ENCODE measurements around the gene FRMD4B. TPM values are rescaled to one million over a fixed set of nuclear protein-coding genes. Genes with fewer than 3 reads are reported as not detected.

Gene FRMD4B
- total RNA-seq, 1 experiment from 2014 or later = 0.90 TPM

DNA sequence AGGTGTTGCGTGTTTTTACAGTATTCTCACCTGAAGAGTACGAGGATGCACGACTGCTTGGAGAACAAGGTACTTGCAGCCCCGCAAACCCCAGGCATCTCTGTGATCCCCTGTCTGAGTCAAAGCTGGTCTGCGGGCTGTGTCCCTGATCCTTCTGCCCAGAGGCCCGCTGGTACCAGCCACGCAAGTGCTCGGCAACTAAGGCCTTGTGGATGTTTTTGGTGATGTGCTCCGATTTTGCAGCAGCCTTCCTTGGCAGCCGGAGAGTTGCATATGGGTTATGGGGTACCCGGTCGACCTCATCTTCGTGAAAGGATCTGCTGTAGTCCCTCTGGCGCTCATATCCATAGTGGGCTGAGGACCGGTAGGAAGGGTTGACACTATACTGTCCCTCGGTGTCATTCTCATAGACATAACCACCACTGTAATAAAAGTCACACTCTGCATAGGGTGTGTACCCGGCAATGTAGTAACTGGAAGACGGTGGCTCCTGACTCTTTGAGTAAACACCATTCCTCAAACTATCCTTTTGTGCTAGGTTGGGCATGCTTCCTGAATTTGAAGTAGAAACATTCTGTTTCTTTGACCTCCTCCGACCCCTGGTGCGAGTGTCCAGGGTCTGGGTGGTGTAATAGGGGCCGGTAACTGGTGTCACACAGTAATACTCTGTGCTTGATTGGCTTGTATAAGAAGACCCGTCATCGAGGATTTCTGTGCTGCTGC lies 204.9 kb downstream of the FRMD4B start:
- CTCF ChIA-PET = no interaction called here
- no peaks in the 10 kb centered on the region for H3K36me3 ChIP-seq (ENCODE audit: control insufficient read depth, insufficient read depth, low read length)
- DNase-seq (ENCODE audit: low read depth, low spot score) = no peak
- TF ChIP-seq, protein P1, sequence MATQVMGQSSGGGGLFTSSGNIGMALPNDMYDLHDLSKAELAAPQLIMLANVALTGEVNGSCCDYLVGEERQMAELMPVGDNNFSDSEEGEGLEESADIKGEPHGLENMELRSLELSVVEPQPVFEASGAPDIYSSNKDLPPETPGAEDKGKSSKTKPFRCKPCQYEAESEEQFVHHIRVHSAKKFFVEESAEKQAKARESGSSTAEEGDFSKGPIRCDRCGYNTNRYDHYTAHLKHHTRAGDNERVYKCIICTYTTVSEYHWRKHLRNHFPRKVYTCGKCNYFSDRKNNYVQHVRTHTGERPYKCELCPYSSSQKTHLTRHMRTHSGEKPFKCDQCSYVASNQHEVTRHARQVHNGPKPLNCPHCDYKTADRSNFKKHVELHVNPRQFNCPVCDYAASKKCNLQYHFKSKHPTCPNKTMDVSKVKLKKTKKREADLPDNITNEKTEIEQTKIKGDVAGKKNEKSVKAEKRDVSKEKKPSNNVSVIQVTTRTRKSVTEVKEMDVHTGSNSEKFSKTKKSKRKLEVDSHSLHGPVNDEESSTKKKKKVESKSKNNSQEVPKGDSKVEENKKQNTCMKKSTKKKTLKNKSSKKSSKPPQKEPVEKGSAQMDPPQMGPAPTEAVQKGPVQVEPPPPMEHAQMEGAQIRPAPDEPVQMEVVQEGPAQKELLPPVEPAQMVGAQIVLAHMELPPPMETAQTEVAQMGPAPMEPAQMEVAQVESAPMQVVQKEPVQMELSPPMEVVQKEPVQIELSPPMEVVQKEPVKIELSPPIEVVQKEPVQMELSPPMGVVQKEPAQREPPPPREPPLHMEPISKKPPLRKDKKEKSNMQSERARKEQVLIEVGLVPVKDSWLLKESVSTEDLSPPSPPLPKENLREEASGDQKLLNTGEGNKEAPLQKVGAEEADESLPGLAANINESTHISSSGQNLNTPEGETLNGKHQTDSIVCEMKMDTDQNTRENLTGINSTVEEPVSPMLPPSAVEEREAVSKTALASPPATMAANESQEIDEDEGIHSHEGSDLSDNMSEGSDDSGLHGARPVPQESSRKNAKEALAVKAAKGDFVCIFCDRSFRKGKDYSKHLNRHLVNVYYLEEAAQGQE (IDR thresholded peaks at IDR 0.05; ENCODE audit: insufficient read depth in 1 of 2, low read depth in 2 of 2, low read length in 1 of 2) = no peak
- TF ChIP-seq POLR2AphosphoS5 (IDR thresholded peaks at IDR 0.05; ENCODE audit: low read depth, low read length) (no peak), SIN3A (IDR thresholded peaks at IDR 0.05; ENCODE audit: borderline replicate concordance, insufficient read depth, low read depth, low read length) (no peak), TCF7L2 (IDR thresholded peaks at IDR 0.05; ENCODE audit: low read depth, low read length) (no peak)
- TF ChIP-seq, protein P2, sequence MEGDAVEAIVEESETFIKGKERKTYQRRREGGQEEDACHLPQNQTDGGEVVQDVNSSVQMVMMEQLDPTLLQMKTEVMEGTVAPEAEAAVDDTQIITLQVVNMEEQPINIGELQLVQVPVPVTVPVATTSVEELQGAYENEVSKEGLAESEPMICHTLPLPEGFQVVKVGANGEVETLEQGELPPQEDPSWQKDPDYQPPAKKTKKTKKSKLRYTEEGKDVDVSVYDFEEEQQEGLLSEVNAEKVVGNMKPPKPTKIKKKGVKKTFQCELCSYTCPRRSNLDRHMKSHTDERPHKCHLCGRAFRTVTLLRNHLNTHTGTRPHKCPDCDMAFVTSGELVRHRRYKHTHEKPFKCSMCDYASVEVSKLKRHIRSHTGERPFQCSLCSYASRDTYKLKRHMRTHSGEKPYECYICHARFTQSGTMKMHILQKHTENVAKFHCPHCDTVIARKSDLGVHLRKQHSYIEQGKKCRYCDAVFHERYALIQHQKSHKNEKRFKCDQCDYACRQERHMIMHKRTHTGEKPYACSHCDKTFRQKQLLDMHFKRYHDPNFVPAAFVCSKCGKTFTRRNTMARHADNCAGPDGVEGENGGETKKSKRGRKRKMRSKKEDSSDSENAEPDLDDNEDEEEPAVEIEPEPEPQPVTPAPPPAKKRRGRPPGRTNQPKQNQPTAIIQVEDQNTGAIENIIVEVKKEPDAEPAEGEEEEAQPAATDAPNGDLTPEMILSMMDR (IDR thresholded peaks at IDR 0.05) = no peak
- H3K27me3 ChIP-seq (ENCODE audit: control insufficient read depth, insufficient read depth, low read length) = no peaks in the 10 kb centered on the region
- in situ Hi-C loops (cut with HindIII; ENCODE audit: low pct_unique_long_range_greater_than_20kb, low sequenced_read_pairs) (no loop called here), intact Hi-C loops (cut with micrococcal nuclease; ENCODE audit: unreplicated experiment) (no loop called here)
- ATAC-seq = no peak
- no TSS peak for BruUV-seq (replicated peaks)
- POLR2A ChIA-PET = no interaction called here
- no peak overlapping the region for H3K4me3 ChIP-seq (ENCODE audit: low read depth in 2 of 2, low read length in 2 of 2)
- H3K4me1 ChIP-seq (ENCODE audit: control insufficient read depth, insufficient read depth, low read length) = no peaks in the 10 kb centered on the region
- no peak overlapping the region for H3K27ac ChIP-seq (ENCODE audit: low read length)
- H3K9me3 ChIP-seq (ENCODE audit: control insufficient read depth, insufficient read depth, low read depth, low read length) = no peaks in the 10 kb centered on the region

DNA sequence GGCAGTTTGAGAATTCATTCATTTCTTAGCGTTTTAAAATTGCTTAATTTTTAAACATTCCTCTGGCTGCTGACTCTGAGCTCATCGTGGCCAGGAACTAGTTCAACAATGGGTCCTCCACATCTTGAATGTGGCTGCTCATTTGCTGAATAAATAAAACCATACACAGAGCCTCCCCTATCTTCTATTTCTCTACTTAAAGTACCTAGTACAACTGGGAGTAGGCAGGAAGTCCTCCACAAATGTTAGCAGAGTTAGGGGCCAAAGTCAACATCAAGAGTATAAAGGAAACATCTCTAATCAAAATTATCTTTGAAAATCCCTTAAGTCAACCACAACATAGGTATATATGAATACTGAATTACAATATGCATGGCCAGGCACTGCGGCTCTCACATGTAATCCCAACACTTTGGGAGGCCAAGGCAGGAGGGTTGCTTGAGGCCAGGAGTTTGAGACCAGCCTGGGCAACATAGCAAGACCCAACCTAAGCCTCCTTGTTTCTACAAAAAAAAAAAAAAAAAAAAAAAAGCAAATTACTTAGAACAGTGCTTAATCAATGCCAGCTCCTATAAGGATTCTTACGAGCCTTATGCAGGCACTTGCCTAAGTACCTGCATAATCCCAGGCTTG lies 206.0 kb downstream of the FRMD4B start:
- H3K27ac ChIP-seq (ENCODE audit: low read length) = no peak overlapping the region
- intact Hi-C loops (cut with micrococcal nuclease; ENCODE audit: unreplicated experiment) = no loop called here
- BruUV-seq (replicated peaks) = no TSS peak
- in situ Hi-C loops (cut with HindIII; ENCODE audit: low pct_unique_long_range_greater_than_20kb, low sequenced_read_pairs) = no loop called here
- no peaks in the 10 kb centered on the region for H3K36me3 ChIP-seq (ENCODE audit: control insufficient read depth, insufficient read depth, low read length)
- CTCF ChIA-PET = no interaction called here
- no peak for TF ChIP-seq TCF7L2 (IDR thresholded peaks at IDR 0.05; ENCODE audit: low read depth, low read length)
- TF ChIP-seq SIN3A (IDR thresholded peaks at IDR 0.05; ENCODE audit: borderline replicate concordance, insufficient read depth, low read depth, low read length) = no peak
- TF ChIP-seq, protein P2 (IDR thresholded peaks at IDR 0.05) = no peak
- TF ChIP-seq, protein P1 (IDR thresholded peaks at IDR 0.05; ENCODE audit: insufficient read depth in 1 of 2, low read depth in 2 of 2, low read length in 1 of 2) = no peak
- TF ChIP-seq POLR2AphosphoS5 (IDR thresholded peaks at IDR 0.05; ENCODE audit: low read depth, low read length) = no peak
- H3K4me1 ChIP-seq (ENCODE audit: control insufficient read depth, insufficient read depth, low read length) = no peaks in the 10 kb centered on the region
- H3K27me3 ChIP-seq (ENCODE audit: control insufficient read depth, insufficient read depth, low read length) = no peaks in the 10 kb centered on the region
- POLR2A ChIA-PET = no interaction called here
- DNase-seq (ENCODE audit: low read depth, low spot score) (no peak), ATAC-seq (no peak)
- H3K4me3 ChIP-seq (ENCODE audit: low read depth in 2 of 2, low read length in 2 of 2) = no peak overlapping the region
- no peaks in the 10 kb centered on the region for H3K9me3 ChIP-seq (ENCODE audit: control insufficient read depth, insufficient read depth, low read depth, low read length)
